ENCODE results near the gene VWA5B2. TPM values are rescaled to one million over a fixed set of nuclear protein-coding genes. Genes with fewer than 3 reads are reported as not detected.
A peak's percentile ranks its signal among the peaks of the same experiment; 100 is the strongest.

Gene VWA5B2
- total RNA-seq, 4 donors from 2014 or later: 0.19 to 0.47 TPM; not detected in 2

DNA sequence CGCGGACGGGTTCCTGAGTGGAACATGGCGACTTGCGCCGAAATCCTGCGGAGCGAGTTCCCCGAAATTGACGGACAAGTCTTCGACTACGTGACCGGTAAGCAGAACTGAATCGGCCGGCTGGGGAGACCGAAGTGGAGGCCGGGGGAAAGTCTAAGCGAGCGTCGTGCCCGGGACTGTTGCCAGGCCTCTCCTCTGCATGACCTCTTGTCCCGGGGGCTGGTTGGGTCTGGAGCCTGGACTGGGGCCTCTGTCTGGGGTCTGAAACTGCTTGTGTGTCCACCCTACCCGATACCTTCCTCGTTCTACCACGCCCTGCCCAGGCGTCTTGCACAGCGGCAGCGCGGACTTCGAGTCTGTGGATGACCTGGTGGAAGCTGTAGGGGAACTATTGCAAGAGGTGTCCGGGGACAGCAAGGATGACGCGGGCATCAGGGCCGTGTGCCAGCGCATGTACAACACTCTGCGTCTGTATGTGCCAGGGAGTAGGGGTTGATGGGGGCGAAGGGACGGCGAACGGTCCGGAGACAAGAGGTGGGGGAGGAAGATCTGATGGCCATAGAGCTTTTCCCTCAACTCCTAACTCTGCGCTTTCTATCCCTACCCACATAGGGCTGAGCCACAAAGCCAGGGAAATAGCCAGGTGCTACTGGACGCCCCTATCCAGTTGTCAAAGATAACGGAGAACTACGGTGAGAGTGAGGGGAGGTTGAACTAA is 43.0 kb upstream of the VWA5B2 start, which contains the start of gene ABCF3:
TSS of gene ABCF3 (plus strand) at position 16 of the 718 bp plus-strand sequence. CDS start at position 25, 9 bp downstream.
- TF ChIP-seq, protein P1, sequence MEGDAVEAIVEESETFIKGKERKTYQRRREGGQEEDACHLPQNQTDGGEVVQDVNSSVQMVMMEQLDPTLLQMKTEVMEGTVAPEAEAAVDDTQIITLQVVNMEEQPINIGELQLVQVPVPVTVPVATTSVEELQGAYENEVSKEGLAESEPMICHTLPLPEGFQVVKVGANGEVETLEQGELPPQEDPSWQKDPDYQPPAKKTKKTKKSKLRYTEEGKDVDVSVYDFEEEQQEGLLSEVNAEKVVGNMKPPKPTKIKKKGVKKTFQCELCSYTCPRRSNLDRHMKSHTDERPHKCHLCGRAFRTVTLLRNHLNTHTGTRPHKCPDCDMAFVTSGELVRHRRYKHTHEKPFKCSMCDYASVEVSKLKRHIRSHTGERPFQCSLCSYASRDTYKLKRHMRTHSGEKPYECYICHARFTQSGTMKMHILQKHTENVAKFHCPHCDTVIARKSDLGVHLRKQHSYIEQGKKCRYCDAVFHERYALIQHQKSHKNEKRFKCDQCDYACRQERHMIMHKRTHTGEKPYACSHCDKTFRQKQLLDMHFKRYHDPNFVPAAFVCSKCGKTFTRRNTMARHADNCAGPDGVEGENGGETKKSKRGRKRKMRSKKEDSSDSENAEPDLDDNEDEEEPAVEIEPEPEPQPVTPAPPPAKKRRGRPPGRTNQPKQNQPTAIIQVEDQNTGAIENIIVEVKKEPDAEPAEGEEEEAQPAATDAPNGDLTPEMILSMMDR (IDR thresholded peaks at IDR 0.05): no peak
- ATAC-seq (ENCODE audit: low FRiP score): peak; percentile 24
- no peak for DNase-seq (ENCODE audit: low spot score)

DNA sequence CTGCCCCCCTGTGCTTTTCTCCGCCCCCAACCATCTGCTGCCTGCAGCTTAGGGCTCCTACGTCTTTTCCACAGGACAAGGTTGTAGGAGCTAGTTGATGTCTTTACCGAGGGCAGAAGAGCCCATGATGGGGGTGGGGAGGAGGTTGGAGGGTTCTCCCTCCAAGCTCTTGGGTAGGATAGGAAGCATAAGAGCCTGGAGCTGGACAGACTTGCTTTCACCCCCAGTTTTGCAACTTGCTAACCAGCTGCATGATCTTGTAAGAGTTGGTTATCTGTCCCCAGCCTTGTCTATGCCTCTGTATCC is 42.5 kb upstream of the VWA5B2 start:
- DNase-seq (ENCODE audit: low spot score) (no peak), ATAC-seq (ENCODE audit: low FRiP score) (no peak)
- TF ChIP-seq, protein P1 (IDR thresholded peaks at IDR 0.05): no peak

- ATAC-seq (ENCODE audit: low FRiP score): no peak
- TF ChIP-seq, protein P1 (IDR thresholded peaks at IDR 0.05): no peak
- DNase-seq (ENCODE audit: low spot score): no peak
Measured at GRCh38 chr3:184188080-184188479, 41.3 kb upstream of the VWA5B2 start.

DNA sequence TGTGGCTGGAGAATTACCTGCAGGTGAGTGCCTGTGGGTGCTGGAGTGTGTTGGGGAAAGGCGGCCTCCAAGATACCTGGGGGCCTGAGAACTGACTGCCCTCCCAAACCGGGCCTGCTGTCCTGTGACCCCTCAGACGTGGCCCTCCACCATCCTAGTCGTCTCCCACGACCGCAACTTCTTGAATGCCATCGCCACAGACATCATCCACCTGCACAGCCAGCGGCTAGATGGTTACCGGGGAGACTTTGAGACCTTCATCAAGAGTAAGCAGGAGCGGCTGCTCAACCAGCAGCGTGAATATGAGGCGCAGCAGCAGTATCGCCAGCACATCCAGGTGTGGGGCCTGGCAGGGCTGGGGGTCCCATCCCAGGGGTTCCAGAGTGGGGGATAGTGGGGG is 40.0 kb upstream of the VWA5B2 start:
- TF ChIP-seq, protein P1 (IDR thresholded peaks at IDR 0.05): no peak
- DNase-seq (ENCODE audit: low spot score) (no peak), ATAC-seq (ENCODE audit: low FRiP score) (no peak)

- no peak for ATAC-seq (ENCODE audit: low FRiP score)
- TF ChIP-seq, protein P1 (IDR thresholded peaks at IDR 0.05): no peak
- DNase-seq (ENCODE audit: low spot score): no peak
Measured at GRCh38 chr3:184192889-184193288, 36.5 kb upstream of the VWA5B2 start.

- TF ChIP-seq, protein P1 (IDR thresholded peaks at IDR 0.05): no peak
- no peak for ATAC-seq (ENCODE audit: low FRiP score)
- no peak for DNase-seq (ENCODE audit: low spot score)
Measured at GRCh38 chr3:184193991-184194539, 35.3 kb upstream of the VWA5B2 start.

GRCh38 chr3:184196536-184196935 is 32.8 kb upstream of the VWA5B2 start:
- TF ChIP-seq, protein P1 (IDR thresholded peaks at IDR 0.05): no peak
- DNase-seq (ENCODE audit: low spot score): no peak
- ATAC-seq (ENCODE audit: low FRiP score): no peak

Measured in omental fat pad (tissue), 4 donors.